GM18502 (cell line): ENCODE measurements around the gene RASSF7.
"Not testable (repeated sequence)": the region's sequence is repeated elsewhere in the genome, so short reads cannot be mapped to it uniquely, and the experiment has no call there.

Experiments
- ATAC-seq: cut with Tn5 transposase; IDR thresholded peaks from one replicate; pipeline ENCODE4 v1.9.1; 2021; ENCODE audit warnings: mild to moderate bottlenecking; ENCODE audit not compliant: unreplicated experiment, poor library complexity

The RASSF7 gene

GRCh38 chr11:560305-561147 is at the start of gene RASSF7, which contains the start of gene LMNTD2:
TSS of gene RASSF7 (plus strand) at chr11:560970. CDS start at chr11:561769, 799 bp downstream.
TSS of gene LMNTD2 (minus strand) at chr11:560738. CDS start at chr11:560716, 22 bp downstream.
- ATAC-seq = peak; percentile 81

GRCh38 chr11:512761-513595 is 47.8 kb upstream of the RASSF7 start:
- no peak for ATAC-seq

GRCh38 chr11:514606-515005 is 46.2 kb upstream of the RASSF7 start:
- no peak for ATAC-seq

GRCh38 chr11:515131-515530 is 45.6 kb upstream of the RASSF7 start:
- ATAC-seq = no peak

GRCh38 chr11:516400-516799 is 44.4 kb upstream of the RASSF7 start:
- ATAC-seq = no peak

- ATAC-seq = not testable (repeated sequence)
Measured at GRCh38 chr11:516918-517685, 43.7 kb upstream of the RASSF7 start.

- peak; percentile 80 for ATAC-seq
Measured at GRCh38 chr11:518463-519202, 42.1 kb upstream of the RASSF7 start.

GRCh38 chr11:520428-521176 is 40.2 kb upstream of the RASSF7 start:
- ATAC-seq = no peak

GRCh38 chr11:521177-521688 is 39.5 kb upstream of the RASSF7 start:
- ATAC-seq = no peak

GRCh38 chr11:526192-526591 is 34.6 kb upstream of the RASSF7 start:
- no peak for ATAC-seq

GRCh38 chr11:528166-528814 is 32.5 kb upstream of the RASSF7 start:
- no peak for ATAC-seq

- no peak for ATAC-seq
Measured at GRCh38 chr11:528815-529727, 31.7 kb upstream of the RASSF7 start.

- ATAC-seq = no peak
Measured at GRCh38 chr11:529728-530411, 30.9 kb upstream of the RASSF7 start.

GRCh38 chr11:530960-531831 is 29.6 kb upstream of the RASSF7 start:
- no peak for ATAC-seq

GRCh38 chr11:531919-532526 is 28.7 kb upstream of the RASSF7 start:
- ATAC-seq = no peak
